DOHH2 (cell line): ENCODE data around the gene SNTN.

ENCODE experiments used
- CTCF ChIP-seq: fragments of 200-600 bp; sonication (generic); IDR thresholded peaks from one replicate; pipeline ENCODE4 v1.5.1; 2014; ENCODE audit warnings: antibody characterized with exemption, mild to moderate bottlenecking, low read depth, low read length; ENCODE audit not compliant: poor library complexity, severe bottlenecking
- EZH2phosphoT487 ChIP-seq: fragments of 200-600 bp; sonication (generic); IDR thresholded peaks from 2 replicates; pipeline ENCODE4 v1.6.1; 2017; ENCODE audit warnings: borderline replicate concordance, mild to moderate bottlenecking, antibody characterized with exemption, low read length, moderate library complexity, mixed read lengths

GRCh38 chr3:63609834-63610233, 42.6 kb upstream of the SNTN start:
- TF ChIP-seq CTCF, result no peak
- TF ChIP-seq EZH2phosphoT487, result no peak
